Right lung (tissue), 5 donors: ENCODE data around the gene TMEM150B. TPM values are rescaled to one million over a fixed set of nuclear protein-coding genes. Genes with fewer than 3 reads are reported as not detected.
"Not testable (repeated sequence)": the region's sequence is repeated elsewhere in the genome, so short reads cannot be mapped to it uniquely, and the experiment has no call there.

ENCODE experiments used
- DNase-seq, 2 donors: peaks; one replicate each; pipeline ENCODE4 v3.0.0-alpha.2; 2013
- polyA plus RNA-seq, 5 donors: library from polyadenylated mRNA; unstranded; fragments of 120-200 nt; gene quantifications; one replicate each; pipeline versions ENCODE4 v1.2.1 to v1.2.3, GENCODE V29; 2013; ENCODE audit warnings: inconsistent platforms in 1 of 5, low replicate concordance in 1 of 5; ENCODE audit not compliant: insufficient read length in 5 of 5, insufficient read depth in 1 of 5

TMEM150B gene
- polyA plus RNA-seq, 5 donors = 0.56 to 0.83 (median 0.64) TPM

GRCh38 chr19:55339889-55340783 lies 15.0 kb upstream of the TMEM150B start:
- no peak for DNase-seq

- peak; percentile 100 for DNase-seq
Observed at GRCh38 chr19:55339105-55339888, 14.2 kb upstream of the TMEM150B start, which contains the start of gene KMT5C. TSS of gene KMT5C (plus strand) at chr19:55339876. CDS start at chr19:55341937, 2,061 bp downstream.

GRCh38 chr19:55336101-55336500 lies 11.0 kb upstream of the TMEM150B start:
- no peak for DNase-seq

- DNase-seq = no peak
Observed at GRCh38 chr19:55333870-55334269, 8.7 kb upstream of the TMEM150B start.

- DNase-seq = not testable (repeated sequence)
Observed at GRCh38 chr19:55329791-55330190, 4.7 kb upstream of the TMEM150B start.

GRCh38 chr19:55328774-55329318 lies 3.7 kb upstream of the TMEM150B start:
- DNase-seq = not testable (repeated sequence)

- DNase-seq = no peak
Observed at GRCh38 chr19:55324662-55325061, 479 bp downstream of the TMEM150B start.

- no peak for DNase-seq
Observed at GRCh38 chr19:55322204-55322885, 2.8 kb downstream of the TMEM150B start.

- no peak for DNase-seq
Observed at GRCh38 chr19:55321466-55322137, 3.5 kb downstream of the TMEM150B start.

- no peak for DNase-seq
Observed at GRCh38 chr19:55320844-55321419, 4.2 kb downstream of the TMEM150B start.

GRCh38 chr19:55319785-55320184 lies 5.4 kb downstream of the TMEM150B start:
- no peak for DNase-seq

- DNase-seq = no peak
Observed at GRCh38 chr19:55316646-55317045, 8.5 kb downstream of the TMEM150B start.

GRCh38 chr19:55315956-55316525 lies 9.1 kb downstream of the TMEM150B start:
- no peak for DNase-seq

GRCh38 chr19:55314396-55314795 lies 10.7 kb downstream of the TMEM150B start:
- no peak for DNase-seq

GRCh38 chr19:55312621-55313512 lies 12.3 kb downstream of the TMEM150B start:
- no peak for DNase-seq

- no peak for DNase-seq
Observed at GRCh38 chr19:55311797-55312196, 13.3 kb downstream of the TMEM150B start.

- no peak for DNase-seq
Observed at GRCh38 chr19:55311397-55311796, 13.7 kb downstream of the TMEM150B start.

- DNase-seq = no peak
Observed at GRCh38 chr19:55310498-55310897, 14.6 kb downstream of the TMEM150B start.

- no peak for DNase-seq
Observed at GRCh38 chr19:55309448-55309847, 15.7 kb downstream of the TMEM150B start.
